Mononuclear cell (primary cell): ENCODE results near the gene CCDC197. TPM values are rescaled to one million over a fixed set of nuclear protein-coding genes. Genes with fewer than 3 reads are reported as not detected.

Experiments
- H3K27me3 ChIP-seq: 2 replicates; pipeline ENCODE4 v1.6.0; 2011; ENCODE audit warnings: low read length, control low read depth; ENCODE audit not compliant: insufficient read depth
- H3K4me1 ChIP-seq: 2 replicates; pipeline ENCODE4 v1.5.1; 2011; ENCODE audit warnings: mild to moderate bottlenecking, low read length, control low read depth; ENCODE audit not compliant: insufficient read depth
- H3K4me3 ChIP-seq: 2 replicates; pipeline ENCODE4 v1.5.1; 2011; ENCODE audit warnings: mild to moderate bottlenecking, low read length, moderate library complexity
- H3K9me3 ChIP-seq: 2 replicates; pipeline ENCODE4 v1.5.1; 2011; ENCODE audit warnings: low read depth, mild to moderate bottlenecking, control low read depth, low read length
- total RNA-seq: library from RNA; depleted of rRNA; stranded (reverse); fragments of >200 nt; gene quantifications from one replicate; pipeline ENCODE4 v1.2.3, GENCODE V29; 2012

CCDC197 gene
- total RNA-seq, 1 donor, result not detected

- H3K4me3 ChIP-seq, result no peak overlapping the region
- H3K4me1 ChIP-seq, result peaks cover 96% of the 10 kb centered on the region
- H3K27me3 ChIP-seq, result no peaks in the 10 kb centered on the region
- H3K9me3 ChIP-seq, result no peaks in the 10 kb centered on the region
Observed at GRCh38 chr14:93957751-93958566, 39.1 kb upstream of the CCDC197 start.

- H3K4me3 ChIP-seq, result no peak overlapping the region
- H3K9me3 ChIP-seq, result no peaks in the 10 kb centered on the region
- peaks cover 98% of the 10 kb centered on the region for H3K4me1 ChIP-seq
- H3K27me3 ChIP-seq, result no peaks in the 10 kb centered on the region
Observed at GRCh38 chr14:93958567-93959238, 38.4 kb upstream of the CCDC197 start.

- no peaks in the 10 kb centered on the region for H3K9me3 ChIP-seq
- H3K27me3 ChIP-seq, result no peaks in the 10 kb centered on the region
- H3K4me3 ChIP-seq, result no peak overlapping the region
- H3K4me1 ChIP-seq, result peaks cover 98% of the 10 kb centered on the region
Observed at GRCh38 chr14:93959239-93960107, 37.6 kb upstream of the CCDC197 start.

- Histone ChIP-seq H3K9me3 (no peaks in the 10 kb centered on the region), H3K27me3 (no peaks in the 10 kb centered on the region), H3K4me1 (peaks cover 92% of the 10 kb centered on the region), H3K4me3 (no peak overlapping the region)
Observed at GRCh38 chr14:93960108-93960475, 37.0 kb upstream of the CCDC197 start.

GRCh38 chr14:93960774-93961438, 36.2 kb upstream of the CCDC197 start:
- Histone ChIP-seq H3K4me3 (no peak overlapping the region), H3K27me3 (no peaks in the 10 kb centered on the region), H3K4me1 (peaks cover 84% of the 10 kb centered on the region)

GRCh38 chr14:93961620-93962019, 35.5 kb upstream of the CCDC197 start:
- peaks cover 77% of the 10 kb centered on the region for H3K4me1 ChIP-seq
- H3K9me3 ChIP-seq, result no peaks in the 10 kb centered on the region
- no peaks in the 10 kb centered on the region for H3K27me3 ChIP-seq
- H3K4me3 ChIP-seq, result no peak overlapping the region

More at GRCh38 chr14:93960774-93961438, 36.2 kb upstream of the CCDC197 start:
- no peaks in the 10 kb centered on the region for H3K9me3 ChIP-seq

- peaks cover 77% of the 10 kb centered on the region for H3K4me1 ChIP-seq
- no peaks in the 10 kb centered on the region for H3K27me3 ChIP-seq
- no peaks in the 10 kb centered on the region for H3K9me3 ChIP-seq
- no peak overlapping the region for H3K4me3 ChIP-seq
Observed at GRCh38 chr14:93962701-93963601, 34.1 kb upstream of the CCDC197 start.

- Histone ChIP-seq H3K9me3 (no peaks in the 10 kb centered on the region), H3K4me3 (no peak overlapping the region), H3K4me1 (peaks cover 77% of the 10 kb centered on the region), H3K27me3 (no peaks in the 10 kb centered on the region)
Observed at GRCh38 chr14:93963692-93964091, 33.4 kb upstream of the CCDC197 start.

GRCh38 chr14:93964281-93964680, 32.8 kb upstream of the CCDC197 start:
- Histone ChIP-seq H3K4me1 (peaks cover 77% of the 10 kb centered on the region), H3K27me3 (no peaks in the 10 kb centered on the region), H3K4me3 (no peak overlapping the region), H3K9me3 (no peaks in the 10 kb centered on the region)

- no peak overlapping the region for H3K4me3 ChIP-seq
- peaks cover 75% of the 10 kb centered on the region for H3K4me1 ChIP-seq
- no peaks in the 10 kb centered on the region for H3K9me3 ChIP-seq
- H3K27me3 ChIP-seq, result no peaks in the 10 kb centered on the region
Observed at GRCh38 chr14:93964820-93965286, 32.2 kb upstream of the CCDC197 start.

- Histone ChIP-seq H3K4me3 (no peak overlapping the region), H3K9me3 (no peaks in the 10 kb centered on the region), H3K4me1 (peaks cover 74% of the 10 kb centered on the region), H3K27me3 (no peaks in the 10 kb centered on the region)
Observed at GRCh38 chr14:93965287-93965821, 31.7 kb upstream of the CCDC197 start.

- Histone ChIP-seq H3K9me3 (no peaks in the 10 kb centered on the region), H3K4me3 (no peak overlapping the region), H3K4me1 (peaks cover 75% of the 10 kb centered on the region), H3K27me3 (no peaks in the 10 kb centered on the region)
Observed at GRCh38 chr14:93965946-93966474, 31.1 kb upstream of the CCDC197 start.

- Histone ChIP-seq H3K4me3 (no peak overlapping the region), H3K27me3 (no peaks in the 10 kb centered on the region), H3K4me1 (peaks cover 62% of the 10 kb centered on the region), H3K9me3 (no peaks in the 10 kb centered on the region)
Observed at GRCh38 chr14:93967637-93968250, 29.4 kb upstream of the CCDC197 start.
